Progenitor cell of endocrine pancreas (in vitro differentiated cells): ENCODE measurements around the gene PTK7. TPM values are rescaled to one million over a fixed set of nuclear protein-coding genes. Genes with fewer than 3 reads are reported as not detected.
A peak's percentile ranks its signal among the peaks of the same experiment; 100 is the strongest.

Experiments
- DNase-seq: peaks from one replicate; pipeline ENCODE4 v3.0.0; 2021; ENCODE audit warnings: low spot score; ENCODE audit not compliant: unreplicated experiment
- H3K27ac Mint-ChIP-seq: 2 replicates; pipeline ENCODE4 v1.8.0; 2021; ENCODE audit warnings: mild to moderate bottlenecking, moderate library complexity, mixed read lengths
- H3K27me3 Mint-ChIP-seq: 2 replicates; pipeline ENCODE4 v1.8.0; 2021; ENCODE audit warnings: mixed read lengths
- H3K36me3 Mint-ChIP-seq: 2 replicates; pipeline ENCODE4 v1.8.0; 2022; ENCODE audit warnings: mixed read lengths; ENCODE audit not compliant: insufficient read depth
- H3K4me1 Mint-ChIP-seq: 2 replicates; pipeline ENCODE4 v1.8.0; 2021; ENCODE audit warnings: low read depth, mixed read lengths
- H3K4me3 Mint-ChIP-seq: 2 replicates; pipeline ENCODE4 v1.8.0; 2021; ENCODE audit warnings: low read depth, mild to moderate bottlenecking, moderate library complexity, mixed read lengths
- H3K9me3 Mint-ChIP-seq: 2 replicates; pipeline ENCODE4 v1.8.0; 2021; ENCODE audit warnings: low read depth, mixed read lengths
- total RNA-seq: library from RNA; stranded (reverse); gene quantifications from 2 replicates; pipeline ENCODE4 v1.2.1, GENCODE V29; 2021
- TF ChIP-seq, protein P1 (sequence below): fragments of 200-600 bp; sonication (generic); IDR thresholded peaks from one replicate; pipeline ENCODE4 v1.5.0; 2021; ENCODE audit warnings: antibody characterized with exemption, mild to moderate bottlenecking; ENCODE audit not compliant: unreplicated experiment

The PTK7 gene
- total RNA-seq, 1 donor from 2014 or later = 141 TPM

- H3K27me3 Mint-ChIP-seq = no peaks in the 10 kb centered on the region
- H3K27ac Mint-ChIP-seq = peak within 1 kb of the TSS; percentile 87
- H3K36me3 Mint-ChIP-seq = peaks cover 11% of the 10 kb centered on the region
- no peaks in the 10 kb centered on the region for H3K9me3 Mint-ChIP-seq
- H3K4me3 Mint-ChIP-seq = peak within 1 kb of the TSS; percentile 87
- TF ChIP-seq, protein P1, sequence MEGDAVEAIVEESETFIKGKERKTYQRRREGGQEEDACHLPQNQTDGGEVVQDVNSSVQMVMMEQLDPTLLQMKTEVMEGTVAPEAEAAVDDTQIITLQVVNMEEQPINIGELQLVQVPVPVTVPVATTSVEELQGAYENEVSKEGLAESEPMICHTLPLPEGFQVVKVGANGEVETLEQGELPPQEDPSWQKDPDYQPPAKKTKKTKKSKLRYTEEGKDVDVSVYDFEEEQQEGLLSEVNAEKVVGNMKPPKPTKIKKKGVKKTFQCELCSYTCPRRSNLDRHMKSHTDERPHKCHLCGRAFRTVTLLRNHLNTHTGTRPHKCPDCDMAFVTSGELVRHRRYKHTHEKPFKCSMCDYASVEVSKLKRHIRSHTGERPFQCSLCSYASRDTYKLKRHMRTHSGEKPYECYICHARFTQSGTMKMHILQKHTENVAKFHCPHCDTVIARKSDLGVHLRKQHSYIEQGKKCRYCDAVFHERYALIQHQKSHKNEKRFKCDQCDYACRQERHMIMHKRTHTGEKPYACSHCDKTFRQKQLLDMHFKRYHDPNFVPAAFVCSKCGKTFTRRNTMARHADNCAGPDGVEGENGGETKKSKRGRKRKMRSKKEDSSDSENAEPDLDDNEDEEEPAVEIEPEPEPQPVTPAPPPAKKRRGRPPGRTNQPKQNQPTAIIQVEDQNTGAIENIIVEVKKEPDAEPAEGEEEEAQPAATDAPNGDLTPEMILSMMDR = no peak
- H3K4me1 Mint-ChIP-seq = peaks cover 16% of the 10 kb centered on the region
- DNase-seq = peak; percentile 52
Measured at GRCh38 chr6:43181942-43182860, 106.1 kb downstream of the PTK7 start, which contains the start of gene CUL9. Gene CUL9, plus strand, starts transcription at chr6:43182196. Its CDS starts 2,115 bp downstream, at chr6:43184311.

- Mint-ChIP-seq H3K27ac (no peak overlapping the region), H3K27me3 (no peaks in the 10 kb centered on the region), H3K9me3 (no peaks in the 10 kb centered on the region), H3K36me3 (peaks cover 11% of the 10 kb centered on the region), H3K4me3 (peak overlapping the region; percentile 87), H3K4me1 (peaks cover 16% of the 10 kb centered on the region)
- no peak for DNase-seq
- TF ChIP-seq, protein P1 = no peak
Measured at GRCh38 chr6:43183441-43183840, 107.3 kb downstream of the PTK7 start.

DNA sequence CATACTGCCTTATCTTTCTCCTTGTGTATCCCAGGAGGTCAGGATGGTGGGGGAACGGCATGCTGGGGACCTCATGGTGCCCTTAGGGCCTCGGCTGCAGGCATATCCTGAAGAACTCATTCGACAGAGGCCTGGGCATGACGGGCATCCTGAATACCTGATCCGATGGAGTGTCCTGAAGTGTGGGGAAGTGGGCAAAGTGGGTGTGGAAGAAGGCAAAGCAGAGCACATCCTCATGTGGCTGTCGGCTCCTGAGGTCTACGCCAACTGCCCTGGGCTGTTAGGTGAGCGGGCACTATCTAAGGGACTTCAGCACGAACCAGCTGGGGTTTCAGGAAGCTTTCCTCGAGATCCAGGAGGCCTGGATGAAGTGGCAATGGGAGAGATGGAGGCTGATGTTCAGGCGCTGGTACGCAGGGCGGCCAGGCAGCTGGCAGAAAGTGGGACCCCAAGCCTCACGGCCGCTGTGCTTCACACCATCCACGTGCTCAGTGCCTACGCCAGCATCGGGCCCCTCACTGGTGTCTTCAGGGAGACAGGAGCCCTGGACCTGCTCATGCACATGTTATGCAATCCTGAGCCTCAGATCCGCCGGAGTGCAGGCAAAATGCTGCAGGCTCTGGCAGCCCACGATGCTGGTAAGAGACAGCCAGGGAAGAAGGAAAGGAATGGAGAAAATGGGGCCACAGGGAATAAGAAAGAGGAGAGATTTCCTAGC, 108.3 kb downstream of the PTK7 start:
- Mint-ChIP-seq H3K9me3 (no peaks in the 10 kb centered on the region), H3K4me3 (no peak overlapping the region), H3K27me3 (no peaks in the 10 kb centered on the region), H3K27ac (no peak overlapping the region), H3K36me3 (peaks cover 11% of the 10 kb centered on the region), H3K4me1 (peaks cover 16% of the 10 kb centered on the region)
- DNase-seq = no peak
- TF ChIP-seq, protein P1 = no peak

GRCh38 chr6:43185391-43185985, 109.4 kb downstream of the PTK7 start:
- TF ChIP-seq, protein P1 = no peak
- no peak overlapping the region for H3K4me3 Mint-ChIP-seq
- H3K4me1 Mint-ChIP-seq = peaks cover 16% of the 10 kb centered on the region
- H3K9me3 Mint-ChIP-seq = no peaks in the 10 kb centered on the region
- no peak overlapping the region for H3K27ac Mint-ChIP-seq
- DNase-seq = no peak
- H3K36me3 Mint-ChIP-seq = peaks cover 11% of the 10 kb centered on the region
- H3K27me3 Mint-ChIP-seq = no peaks in the 10 kb centered on the region

DNA sequence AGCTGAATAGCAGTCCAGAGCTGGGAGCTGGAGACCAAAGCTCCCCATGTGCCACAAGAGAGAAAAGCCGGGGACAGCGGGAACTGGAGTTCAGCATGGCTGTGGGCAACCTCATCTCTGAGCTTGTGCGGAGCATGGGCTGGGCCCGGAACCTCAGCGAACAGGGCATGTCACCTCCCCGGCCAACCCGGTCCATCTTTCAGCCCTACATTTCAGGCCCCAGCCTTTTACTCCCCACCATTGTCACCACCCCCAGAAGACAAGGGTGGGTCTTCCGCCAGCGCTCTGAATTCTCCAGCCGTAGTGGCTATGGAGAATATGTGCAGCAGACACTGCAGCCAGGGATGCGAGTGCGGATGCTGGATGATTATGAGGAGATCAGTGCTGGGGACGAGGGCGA, 109.9 kb downstream of the PTK7 start:
- Mint-ChIP-seq H3K36me3 (peaks cover 11% of the 10 kb centered on the region), H3K4me3 (no peak overlapping the region), H3K27ac (no peak overlapping the region), H3K9me3 (no peaks in the 10 kb centered on the region), H3K4me1 (peaks cover 15% of the 10 kb centered on the region), H3K27me3 (no peaks in the 10 kb centered on the region)
- TF ChIP-seq, protein P1 = no peak
- DNase-seq = no peak
